Hypothalamus (tissue), 51 donors: Measurements from ENCODE around the gene FLII.
A peak's percentile ranks its signal among the peaks of the same experiment; 100 is the strongest.

Source experiments
- DNase-seq, 51 donors: peaks; one replicate each; lab custom pipeline; 2025; lab: John Stamatoyannopoulos, UW

Gene FLII

DNA sequence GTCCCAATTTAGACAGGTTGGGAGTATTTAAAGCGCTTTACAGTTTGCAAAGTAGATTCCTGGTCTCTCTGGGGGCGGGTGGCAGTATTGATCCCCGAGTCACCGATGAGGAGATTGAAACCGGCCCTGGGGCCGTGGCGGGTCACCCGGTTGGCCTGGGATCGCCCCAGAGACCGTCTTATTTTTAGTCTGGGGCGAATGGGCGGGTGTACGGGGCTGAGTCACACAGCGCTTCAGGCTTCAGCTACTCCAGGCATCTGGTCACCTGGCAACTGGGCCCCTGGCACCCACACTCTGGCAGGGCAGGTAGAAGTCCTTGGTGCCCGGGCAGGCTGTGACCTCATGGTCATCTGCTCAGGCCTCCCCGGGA, 2.6 kb upstream of the FLII start:
- DNase-seq, result peak in 17 of 51 donors; percentile 10 to 80 (median 38)

DNA sequence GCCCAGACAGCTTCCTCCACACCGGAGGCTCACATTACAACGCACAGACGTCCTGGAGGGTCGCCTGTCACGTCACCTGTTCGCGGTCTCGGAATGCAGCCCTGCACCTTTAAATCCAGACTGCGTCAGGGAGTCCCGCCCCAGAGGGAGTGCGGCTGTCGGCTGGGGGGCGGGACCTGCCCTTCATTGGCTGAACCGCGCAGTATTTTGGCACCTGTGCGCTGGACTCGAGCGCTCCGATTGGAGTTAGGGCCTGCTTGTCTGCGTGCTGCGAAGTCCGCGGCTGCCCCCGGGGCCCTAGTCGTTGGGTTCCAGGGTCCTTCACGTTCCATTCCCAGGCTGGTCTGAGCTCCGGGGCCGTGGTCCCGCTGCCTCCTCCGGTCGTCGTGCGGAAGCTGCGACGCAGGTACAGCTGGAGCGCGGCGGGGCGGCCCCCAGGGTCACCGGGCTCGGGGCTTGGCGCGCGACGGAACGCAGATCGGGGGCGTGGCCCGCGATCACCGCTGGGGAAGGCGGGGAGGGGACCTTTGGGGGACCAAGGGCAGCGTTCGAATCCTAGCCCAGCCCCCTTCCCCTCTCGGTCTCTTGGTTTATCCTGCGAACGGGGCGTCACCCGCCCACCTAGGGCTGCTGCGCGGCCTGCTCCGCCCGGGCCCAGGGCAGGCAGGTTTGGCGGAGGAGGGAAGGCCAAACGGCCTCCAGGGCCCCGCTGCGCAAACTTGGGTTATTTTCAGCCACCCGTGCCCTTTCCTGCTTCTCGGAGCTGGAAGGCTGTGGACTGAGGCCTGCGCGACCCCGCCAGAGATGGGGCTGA, 2.0 kb upstream of the FLII start, which contains the start of gene MIEF2:
Gene MIEF2, plus strand, starts transcription at position 331 of the 814 bp plus-strand sequence. CDS start 2,059 bp downstream, outside the sequence.
- peak; percentile 36 to 96 (median 91) for DNase-seq

DNA sequence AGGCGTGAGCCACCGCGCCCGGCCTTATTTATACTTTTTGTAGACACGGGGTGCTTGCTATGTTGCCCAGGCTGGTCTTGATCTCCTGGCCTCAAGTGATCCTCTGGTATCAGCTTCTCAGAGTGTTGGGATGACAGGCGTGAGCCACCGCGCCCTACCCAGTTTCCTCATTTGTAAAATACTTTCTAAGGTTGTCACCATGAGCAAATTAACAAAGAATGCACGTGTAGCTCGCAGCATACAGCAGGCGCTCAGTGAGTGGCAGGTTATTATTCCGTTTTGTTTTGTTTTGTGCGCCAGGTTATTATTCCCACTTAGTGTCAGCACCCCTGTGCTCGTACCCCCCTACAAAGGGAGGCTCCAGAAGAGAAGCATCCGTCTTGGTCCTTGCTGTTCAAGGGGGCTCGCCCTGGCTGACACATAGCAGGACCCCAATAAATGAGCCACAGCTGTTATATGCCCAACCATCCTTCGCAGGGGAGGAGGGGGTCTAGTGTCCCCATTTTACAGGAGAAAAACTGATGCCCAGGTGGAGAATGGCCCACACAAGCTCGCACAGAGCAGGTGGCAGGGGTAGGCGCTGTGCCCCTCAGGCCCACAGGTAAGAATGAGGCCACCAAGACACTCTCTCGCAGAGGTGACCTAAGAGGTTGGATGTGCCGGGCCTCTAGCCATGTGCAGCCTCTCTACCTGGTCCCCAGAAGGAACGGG, 1.2 kb upstream of the FLII start:
- no peak for DNase-seq

DNA sequence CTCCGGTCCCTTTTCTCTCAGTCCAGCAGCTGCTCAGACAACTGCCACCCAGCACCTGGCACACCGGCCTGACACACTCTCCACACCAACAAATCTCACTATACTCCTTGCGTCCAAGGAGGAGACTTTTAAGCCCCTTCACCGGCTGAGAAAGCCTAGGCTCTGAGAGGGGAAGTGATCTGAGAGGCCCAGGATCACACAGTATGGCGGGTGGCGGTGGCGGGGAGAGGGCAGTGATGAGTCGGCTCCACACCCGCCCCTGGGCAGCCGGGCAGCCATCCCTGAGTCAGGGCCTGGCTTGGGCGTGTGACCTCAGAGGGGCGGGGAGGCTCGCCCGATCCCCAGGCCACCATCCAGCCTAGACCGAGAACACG, 569 bp downstream of the FLII start:
- peak in 47 of 51 donors; percentile 7 to 82 (median 61) for DNase-seq

DNA sequence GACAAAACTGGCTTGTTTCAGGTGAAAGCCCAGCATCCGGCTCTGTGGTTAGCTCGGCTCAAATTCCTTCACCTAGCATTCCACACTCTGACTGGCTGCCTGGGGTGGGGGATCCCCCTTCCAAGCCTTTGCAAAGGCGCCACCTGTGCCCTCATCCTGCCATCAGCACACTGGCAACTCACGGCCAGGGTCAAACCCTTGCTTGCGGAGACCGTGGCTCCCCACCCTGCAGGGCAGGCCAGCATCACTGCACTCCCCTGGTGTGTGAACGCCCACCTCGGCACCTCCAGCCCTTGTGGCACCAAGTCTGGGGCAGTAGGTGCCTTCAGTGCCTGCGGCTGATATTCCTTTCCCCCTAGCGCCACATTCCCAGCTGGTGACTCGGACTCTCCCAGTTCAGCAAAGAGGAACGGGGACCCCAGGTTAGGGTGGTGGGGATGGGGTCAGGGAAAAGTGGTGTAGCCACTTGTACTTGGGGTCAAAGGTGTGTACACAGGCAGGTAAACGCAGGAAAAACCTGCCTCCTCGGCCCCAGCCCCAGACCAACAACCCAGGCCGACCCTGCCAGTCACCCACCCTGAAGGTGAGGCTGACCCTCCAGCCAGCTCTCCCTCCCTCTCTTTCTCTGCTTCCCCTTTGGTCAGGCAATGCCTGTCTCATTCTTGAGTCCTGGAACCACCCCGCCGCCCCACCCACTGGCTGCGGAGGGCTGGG, 1.1 kb downstream of the FLII start:
- DNase-seq, result peak in 7 of 51 donors; percentile 19 to 71 (median 46)

DNA sequence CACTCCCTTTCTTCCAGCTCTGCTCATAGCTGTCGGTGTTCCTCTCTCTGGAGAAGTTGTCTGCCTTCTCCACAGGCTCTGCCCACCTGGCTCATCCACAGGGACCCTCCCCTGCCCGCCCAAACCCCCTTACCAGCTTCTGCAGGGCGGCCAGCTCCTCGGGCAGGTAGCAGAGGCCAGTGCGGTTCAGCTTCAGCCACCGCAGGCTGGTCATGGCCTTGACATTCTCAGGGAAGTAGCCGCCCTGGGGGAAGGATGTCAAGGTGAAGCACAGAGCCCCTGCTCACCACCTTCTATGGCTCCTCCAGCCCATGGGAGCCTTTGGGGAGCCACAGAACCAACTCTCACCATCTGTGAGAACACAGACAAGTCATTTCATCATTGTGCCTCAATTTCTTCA, 1.8 kb downstream of the FLII start:
- DNase-seq, result no peak

DNA sequence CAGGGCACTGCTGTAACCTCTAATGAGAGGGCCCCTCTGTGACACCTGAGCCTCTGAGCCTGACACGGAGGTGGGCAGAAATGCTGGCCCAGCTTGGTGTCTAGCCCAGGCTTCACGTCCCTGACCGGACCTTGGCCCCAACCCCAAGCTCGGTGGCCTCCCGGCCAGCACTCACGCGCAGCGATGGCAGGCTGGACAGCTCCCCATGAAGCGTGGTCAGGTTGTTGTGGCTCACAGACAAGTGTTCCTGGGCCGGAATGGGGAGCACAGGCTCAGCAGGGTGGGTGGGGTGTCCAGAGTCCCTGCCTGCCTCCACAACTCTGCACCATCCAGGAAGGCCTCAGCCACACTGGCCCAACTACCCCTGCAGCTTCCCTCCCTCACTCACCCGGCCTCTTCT, 2.2 kb downstream of the FLII start:
- DNase-seq, result no peak

DNA sequence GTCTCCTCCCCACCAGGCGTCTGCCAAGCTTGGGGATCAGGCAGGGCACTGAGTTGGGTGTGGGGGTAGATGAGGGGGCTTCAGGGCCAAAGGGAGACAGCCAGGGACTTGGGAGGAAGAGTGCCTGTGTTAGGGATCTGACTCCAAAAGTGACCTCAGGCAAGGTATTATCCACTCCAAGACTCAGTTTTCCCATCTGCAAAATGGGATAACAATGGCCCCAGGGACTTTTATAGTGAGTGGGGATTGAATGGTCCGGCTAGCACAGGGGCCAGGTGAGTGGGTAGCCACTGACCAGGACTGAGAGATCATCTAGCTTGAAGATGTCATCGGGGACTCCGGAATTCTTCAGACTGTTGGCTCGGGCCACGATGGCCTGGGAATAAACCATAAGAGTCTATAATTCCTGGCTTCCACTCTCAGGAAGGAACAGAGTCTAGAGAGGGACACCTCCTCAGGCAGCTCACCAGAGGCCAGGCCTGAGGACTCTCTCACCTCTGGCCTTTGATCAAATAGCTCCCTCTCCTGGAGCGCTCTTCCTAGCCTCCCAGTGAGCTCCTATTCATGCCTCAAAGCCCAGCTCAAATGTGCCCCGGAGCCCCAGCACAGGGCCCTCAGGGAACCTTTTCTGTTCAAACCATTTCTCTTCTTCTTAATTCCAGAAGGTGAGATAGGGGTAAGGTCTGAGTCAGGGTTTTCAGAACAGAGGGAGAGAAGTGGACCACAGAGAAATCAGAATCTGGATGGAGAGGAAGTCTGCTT, 3.5 kb downstream of the FLII start:
- DNase-seq, result no peak

DNA sequence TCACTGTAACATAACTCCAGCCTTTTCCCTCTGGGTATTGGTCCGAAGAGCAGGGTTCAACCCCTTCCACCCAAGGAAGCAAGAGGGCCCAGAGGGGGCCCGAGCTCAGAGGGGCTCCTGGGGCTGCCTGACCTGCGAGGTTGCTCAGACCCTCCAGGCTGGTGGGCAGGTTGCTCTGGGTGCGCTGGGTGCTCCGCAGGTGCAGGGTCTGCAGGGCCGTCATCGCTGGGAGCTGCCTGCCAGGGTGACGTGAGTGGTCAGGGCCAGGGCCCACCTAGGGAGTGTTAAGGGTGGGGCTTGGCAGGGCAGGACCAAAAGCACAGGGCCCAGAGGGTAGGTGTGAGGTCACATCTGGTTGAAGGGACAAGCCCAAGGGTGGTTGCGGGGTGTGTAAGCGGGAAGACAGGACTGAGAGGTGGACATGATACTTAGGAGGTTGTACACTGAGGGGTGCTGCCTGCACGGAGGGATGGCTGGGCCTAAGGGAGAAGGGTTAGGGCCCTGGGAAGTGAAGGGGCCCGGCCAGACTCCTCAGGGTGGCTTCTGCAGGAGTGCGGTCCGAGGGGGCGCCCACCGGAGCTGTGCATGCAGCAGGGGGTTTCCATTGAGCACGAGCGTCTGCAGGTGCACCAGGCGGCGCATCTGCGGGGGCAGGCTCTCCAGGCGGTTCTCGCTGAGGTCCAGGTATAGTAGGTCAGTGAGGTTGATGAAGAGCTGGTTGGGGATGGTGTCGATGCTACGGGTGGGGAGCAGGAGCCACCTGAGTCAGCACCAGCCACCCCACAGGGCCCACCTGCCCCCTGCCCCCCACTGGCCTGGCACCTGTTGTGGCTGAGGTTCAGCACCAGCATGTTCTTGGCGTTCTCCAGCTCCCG, 4.4 kb downstream of the FLII start:
- DNase-seq, result no peak

DNA sequence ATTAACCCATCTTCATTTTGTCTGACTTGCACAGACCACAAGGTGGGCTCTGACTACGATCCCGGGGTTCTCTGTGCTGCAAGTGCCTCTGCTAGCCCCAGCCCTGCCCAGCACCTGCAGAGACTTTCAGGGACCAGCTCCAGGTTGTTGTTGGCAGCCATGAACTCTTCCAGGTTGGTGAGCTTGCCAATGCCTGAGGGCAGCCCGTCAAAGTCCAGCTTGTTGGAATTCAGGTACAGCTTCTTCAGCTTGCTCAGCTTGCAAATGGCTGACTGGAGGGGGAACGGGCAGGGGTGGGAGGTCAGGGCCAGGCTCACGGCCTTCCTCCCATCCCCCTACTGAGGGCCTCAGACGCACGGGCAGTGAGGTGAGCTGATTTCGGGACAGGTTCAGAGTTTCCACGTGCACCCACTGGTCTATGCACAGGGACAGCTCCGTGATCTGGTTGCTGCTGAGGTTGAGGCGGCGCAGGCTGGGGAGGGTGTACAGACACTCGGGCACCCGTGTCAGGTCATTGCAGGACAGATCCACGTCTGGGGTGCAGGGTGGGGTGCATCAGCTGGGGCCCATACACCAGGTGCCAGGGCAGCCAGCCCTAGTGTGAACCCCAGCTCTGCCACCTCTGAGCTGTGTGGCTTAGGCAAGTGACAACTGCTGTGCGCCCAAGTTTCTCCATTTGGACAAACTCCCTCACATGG, 5.2 kb downstream of the FLII start:
- no peak for DNase-seq

DNA sequence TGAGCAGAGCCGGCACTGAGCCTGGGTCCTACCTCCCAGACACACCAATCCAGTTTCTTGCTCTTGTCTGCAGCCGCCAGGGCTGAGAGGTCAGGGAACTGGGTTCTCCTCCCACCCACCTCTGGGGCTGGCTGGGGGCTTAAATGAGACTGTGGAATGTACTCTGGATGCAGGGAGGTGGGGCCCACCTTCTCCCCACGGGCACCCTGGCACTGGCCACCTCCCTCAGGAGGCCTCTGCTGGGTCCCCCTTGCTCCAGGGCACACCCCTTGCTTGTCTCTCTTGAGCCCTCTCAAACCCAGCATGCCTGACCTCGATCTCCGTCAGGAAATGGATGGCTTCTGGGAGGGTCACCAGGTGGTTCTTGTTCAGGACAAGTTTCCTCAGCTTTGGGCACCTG, 6.4 kb downstream of the FLII start:
- no peak for DNase-seq

DNA sequence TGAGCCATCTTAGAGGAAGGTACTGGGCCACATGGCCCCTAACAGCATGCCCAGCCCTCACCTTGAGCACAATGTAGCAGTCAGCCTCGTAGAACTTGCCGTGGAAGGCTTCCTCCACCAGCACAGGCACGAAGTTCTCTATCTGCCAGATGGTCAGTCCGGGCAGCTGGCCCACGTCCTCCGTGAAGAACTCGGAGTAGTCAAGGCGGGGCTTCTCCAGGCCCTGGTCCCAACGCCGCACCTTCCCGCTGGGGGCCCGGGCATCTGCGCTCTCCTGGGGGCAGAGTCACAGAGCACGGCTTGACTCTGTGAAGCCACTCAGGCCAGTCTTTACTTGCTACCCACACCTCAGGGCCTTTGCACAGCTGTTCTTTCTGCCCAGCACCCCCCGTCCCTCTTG, 7.3 kb downstream of the FLII start:
- DNase-seq, result no peak

DNA sequence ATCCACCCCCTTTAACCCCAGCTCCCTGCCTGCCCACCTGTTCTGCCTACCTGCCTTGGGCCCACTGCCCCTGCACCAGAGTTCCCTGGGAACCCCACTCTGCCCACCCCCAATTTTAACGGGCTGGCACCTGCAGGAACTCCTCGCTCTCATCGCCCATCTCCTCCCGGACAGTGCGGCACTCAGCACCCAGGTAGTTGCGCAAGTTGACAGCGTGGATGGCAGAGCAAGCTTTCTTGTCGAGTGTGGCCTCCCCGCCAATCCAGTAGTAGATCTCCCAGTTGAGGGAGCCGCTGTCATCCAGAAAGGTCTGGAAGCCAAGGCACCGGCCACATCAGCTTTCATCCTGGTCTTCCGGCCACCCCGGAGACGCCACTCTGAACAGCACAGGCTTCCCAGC, 7.8 kb downstream of the FLII start:
- DNase-seq, result no peak

DNA sequence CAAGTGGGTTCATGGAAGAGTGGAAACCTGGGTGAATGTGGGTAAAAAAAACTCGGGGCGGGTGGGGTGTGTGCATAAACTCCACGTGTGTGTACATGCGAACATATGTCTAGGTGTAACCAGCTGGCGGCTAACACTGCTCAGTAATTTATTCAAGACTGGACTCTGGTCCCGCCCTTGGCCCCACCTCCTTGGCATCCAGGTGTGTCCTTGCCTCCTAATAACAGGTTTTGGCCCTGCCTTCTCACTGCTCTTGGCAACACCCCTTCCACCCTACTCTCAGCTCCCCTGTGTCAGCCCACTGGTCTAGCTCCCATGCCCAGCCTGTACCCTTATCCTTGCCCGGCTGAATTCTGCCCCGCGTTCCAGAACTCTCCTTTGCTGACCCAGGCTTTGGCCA, 8.3 kb downstream of the FLII start:
- DNase-seq, result no peak

DNA sequence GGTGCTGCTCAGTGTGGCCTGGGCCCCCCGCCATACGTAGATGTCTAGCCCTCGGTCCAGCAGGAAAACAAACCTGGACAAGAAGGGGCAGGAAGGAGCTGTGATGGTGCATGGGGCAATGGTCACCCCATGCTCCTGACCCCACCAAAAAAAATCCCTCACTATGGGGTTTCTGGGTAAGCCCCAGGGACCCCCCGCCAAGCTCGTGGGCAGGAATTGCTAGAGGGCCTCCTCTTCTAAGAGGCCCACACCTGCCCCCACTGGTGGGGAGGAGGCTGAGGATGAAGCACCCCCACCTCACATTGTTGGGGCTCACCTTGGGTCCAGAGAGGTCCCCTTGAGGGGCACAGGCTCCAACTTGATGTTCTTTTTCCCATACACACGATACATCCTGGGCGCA, 9.7 kb downstream of the FLII start:
- no peak for DNase-seq

DNA sequence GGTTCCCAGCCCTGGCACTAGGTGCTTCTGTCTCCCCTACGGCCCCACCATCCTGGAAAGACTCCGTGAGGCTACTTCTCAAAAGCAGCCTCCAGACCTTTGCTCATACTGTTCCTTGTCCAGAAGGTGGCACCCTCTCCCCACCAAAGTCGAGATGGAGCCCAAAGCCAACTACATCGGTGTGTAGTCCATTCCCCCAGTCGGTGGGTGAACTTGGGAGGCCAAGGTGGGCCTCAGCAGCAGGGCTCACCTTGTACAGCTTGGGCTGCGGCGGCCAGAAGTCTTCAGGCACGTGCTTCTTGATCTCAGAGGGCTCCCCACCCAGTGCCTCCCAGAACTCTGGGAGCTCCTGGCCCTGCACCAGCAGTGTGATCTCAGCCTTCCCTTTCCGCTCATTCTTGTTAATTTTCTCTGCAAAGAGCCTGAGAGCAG, 10.2 kb downstream of the FLII start:
- DNase-seq, result peak in 38 of 51 donors; percentile 8 to 87 (median 40)

DNA sequence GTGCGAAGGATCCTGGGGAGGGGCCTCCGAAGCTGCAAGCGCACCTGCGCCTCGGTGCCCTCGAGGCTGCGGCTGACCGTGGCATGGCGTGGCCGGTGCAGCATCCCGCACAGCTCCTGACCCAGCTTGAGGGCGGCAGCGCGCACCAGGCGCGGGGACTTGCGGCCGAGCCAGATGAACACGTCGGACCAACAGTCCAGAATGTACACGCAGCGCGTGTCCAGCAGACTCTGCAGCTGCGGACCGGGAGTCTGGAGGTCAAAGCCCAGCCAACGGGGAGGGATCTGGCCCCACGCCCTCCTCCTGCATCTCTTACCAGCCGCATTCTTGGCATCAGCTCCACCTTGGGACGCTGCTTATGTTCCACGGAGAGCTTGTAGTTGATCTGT, 10.9 kb downstream of the FLII start:
- DNase-seq, result peak in 20 of 51 donors; percentile 21 to 62 (median 45)

DNA sequence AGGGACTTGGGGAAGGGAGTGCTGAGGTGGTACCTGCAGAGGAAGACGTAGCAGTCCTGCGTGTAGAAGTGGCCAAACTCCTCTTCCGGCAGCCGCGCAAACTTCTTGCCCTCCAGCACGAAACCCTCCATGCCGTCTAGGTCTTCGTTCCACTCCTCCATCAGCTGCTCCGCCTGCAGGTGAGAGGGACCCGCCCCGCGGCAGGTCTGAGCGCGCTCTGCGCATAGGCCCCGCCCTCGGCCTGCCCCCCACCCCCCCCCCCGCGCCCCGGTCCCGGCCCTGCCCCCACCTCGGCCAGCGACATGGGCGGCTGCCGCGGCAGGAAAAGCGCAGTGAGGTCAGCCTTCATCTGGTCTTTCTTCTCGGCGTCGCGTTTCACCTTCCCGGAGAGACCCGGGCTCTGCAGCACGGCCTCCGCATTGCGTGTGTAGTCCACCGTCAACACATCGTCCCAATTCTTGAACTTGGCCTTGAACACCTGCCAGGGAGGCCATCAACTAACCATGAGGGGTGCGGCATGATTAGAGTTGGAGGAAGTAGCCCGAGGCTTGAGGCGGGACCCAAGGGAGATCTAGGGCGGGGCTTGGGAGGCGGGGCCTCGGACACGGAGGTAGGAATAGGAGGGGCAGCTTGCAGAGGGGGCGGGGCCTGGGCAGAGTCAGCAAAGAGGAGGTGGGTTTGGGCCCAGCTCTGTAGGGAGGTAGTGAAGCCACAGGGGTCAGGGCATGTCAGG, 11.5 kb downstream of the FLII start:
- peak in 2 of 51 donors; percentile 32 to 52 for DNase-seq
